Uterus (tissue), 2 donors: ENCODE measurements around the gene DGCR2.

Experiments used
- POLR2A ChIP-seq, 2 donors: fragments of 450-650 bp; IDR thresholded peaks; one replicate each; pipeline ENCODE4 v1.6.1; 2016; ENCODE audit warnings: antibody characterized with exemption in 2 of 2, mild to moderate bottlenecking in 1 of 2, moderate library complexity in 1 of 2
- TF ChIP-seq, protein P1 (sequence below), 4 experiments: fragments of 200-600 bp in 2 of 4; fragments of 450-650 bp in 2 of 4; sonication (generic) in 2 of 4; IDR thresholded peaks; one replicate each; pipeline ENCODE4 v1.5.1; 2016 to 2019; ENCODE audit warnings: antibody characterized with exemption in 4 of 4, mild to moderate bottlenecking in 2 of 4, moderate library complexity in 1 of 4

- no peak for TF ChIP-seq POLR2A (IDR thresholded peaks at IDR 0.05)
- TF ChIP-seq, protein P1, sequence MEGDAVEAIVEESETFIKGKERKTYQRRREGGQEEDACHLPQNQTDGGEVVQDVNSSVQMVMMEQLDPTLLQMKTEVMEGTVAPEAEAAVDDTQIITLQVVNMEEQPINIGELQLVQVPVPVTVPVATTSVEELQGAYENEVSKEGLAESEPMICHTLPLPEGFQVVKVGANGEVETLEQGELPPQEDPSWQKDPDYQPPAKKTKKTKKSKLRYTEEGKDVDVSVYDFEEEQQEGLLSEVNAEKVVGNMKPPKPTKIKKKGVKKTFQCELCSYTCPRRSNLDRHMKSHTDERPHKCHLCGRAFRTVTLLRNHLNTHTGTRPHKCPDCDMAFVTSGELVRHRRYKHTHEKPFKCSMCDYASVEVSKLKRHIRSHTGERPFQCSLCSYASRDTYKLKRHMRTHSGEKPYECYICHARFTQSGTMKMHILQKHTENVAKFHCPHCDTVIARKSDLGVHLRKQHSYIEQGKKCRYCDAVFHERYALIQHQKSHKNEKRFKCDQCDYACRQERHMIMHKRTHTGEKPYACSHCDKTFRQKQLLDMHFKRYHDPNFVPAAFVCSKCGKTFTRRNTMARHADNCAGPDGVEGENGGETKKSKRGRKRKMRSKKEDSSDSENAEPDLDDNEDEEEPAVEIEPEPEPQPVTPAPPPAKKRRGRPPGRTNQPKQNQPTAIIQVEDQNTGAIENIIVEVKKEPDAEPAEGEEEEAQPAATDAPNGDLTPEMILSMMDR (IDR thresholded peaks at IDR 0.05): no peak
Observed at GRCh38 chr22:19149047-19149883, 27.1 kb upstream of the DGCR2 start.
